Kidney (tissue), 14 donors: ENCODE data around the gene NAPSA. TPM values are rescaled to one million over a fixed set of nuclear protein-coding genes. Genes with fewer than 3 reads are reported as not detected.

Experiments used
- DNase-seq, 5 donors: peaks; one replicate each; pipeline ENCODE4 v3.0.0-alpha.2; 2013 to 2020
- FAIRE-seq: peaks from 2 replicates; lab custom pipeline; 2012; peaks lifted over from hg19 to GRCh38; lab: Jason Lieb, UNC
- H3K27ac ChIP-seq, 2 donors: one replicate each; pipeline ENCODE4 v1.7.0; 2013; ENCODE audit warnings: low read depth in 2 of 2, low read length in 2 of 2, inconsistent platforms in 1 of 2
- H3K27me3 ChIP-seq: one replicate; pipeline ENCODE4 v1.7.1; 2013; ENCODE audit warnings: low read length, inconsistent platforms; ENCODE audit not compliant: control insufficient read depth, insufficient read depth
- H3K36me3 ChIP-seq, 3 donors: one replicate each; pipeline versions ENCODE4 v1.7.0 to v1.7.1; 2013; ENCODE audit warnings: low read length in 3 of 3, control low read depth in 1 of 3, inconsistent platforms in 1 of 3; ENCODE audit not compliant: insufficient read depth in 3 of 3, control insufficient read depth in 2 of 3
- H3K4me1 ChIP-seq, 3 donors: one replicate each; pipeline versions ENCODE4 v1.7.0 to v1.7.1; 2013; ENCODE audit warnings: low read length in 3 of 3, inconsistent platforms in 1 of 3, low read depth in 1 of 3; ENCODE audit not compliant: control insufficient read depth in 2 of 3, insufficient read depth in 2 of 3
- H3K4me3 ChIP-seq, 3 donors: one replicate each; pipeline versions ENCODE4 v1.7.0 to v1.8.1; 2013; ENCODE audit warnings: low read length in 3 of 3, control low read depth in 1 of 3, inconsistent platforms in 1 of 3
- H3K9ac ChIP-seq, 3 donors: one replicate each; pipeline versions ENCODE4 v1.7.0 to v1.7.1; 2013; ENCODE audit warnings: low read length in 3 of 3, control low read depth in 1 of 3, inconsistent platforms in 1 of 3
- H3K9me3 ChIP-seq, 3 donors: one replicate each; pipeline versions ENCODE4 v1.7.0 to v1.7.1; 2013; ENCODE audit warnings: low read length in 3 of 3, control low read depth in 1 of 3, inconsistent platforms in 1 of 3; ENCODE audit not compliant: control insufficient read depth in 2 of 3, insufficient read depth in 1 of 3
- intact Hi-C: fragments of 100-400 bp; cut with DNase I; formaldehyde crosslinking; loops from one replicate; pipeline ENCODE4 v1.11.1; 2022
- polyA plus RNA-seq: library from polyadenylated mRNA; stranded (reverse); fragments of 350-450 nt; fragmentation: Illumina TruSeq; extraction: RNeasy Lipid Tissue Mini Kit (QIAGEN cat#74804); gene quantifications from one replicate; pipeline ENCODE4 v1.2.3, GENCODE V29; 2014; ENCODE audit warnings: low read depth, low replicate concordance; ENCODE audit not compliant: insufficient read depth
- total RNA-seq: library from RNA; stranded (reverse); fragmentation: NEBNext Ultra II Directional; extraction: Animal tissue kit (Norgen Biotek cat#: 25700); gene quantifications from one replicate; pipeline ENCODE4 v1.2.1, GENCODE V29; 2021
- TF ChIP-seq, protein P1 (sequence below): IDR thresholded peaks from 3 replicates; pipeline ENCODE4 v1.5.1; 2012; ENCODE audit warnings: mild to moderate bottlenecking, moderate library complexity, borderline replicate concordance; ENCODE audit not compliant: insufficient read depth; ENCODE audit errors: extremely low read depth
- donor health status: control.
- donor health status: control.
- donor health status: control.
- donor health status: control.
- donor health status: control.
- donor health status: DM: yes; HTN: yes; CAD: no.
- donor health status: Normal renal cell carcinoma (clear cell type).

NAPSA gene
- total and polyA plus RNA-seq, 2 donors from 2014 or later, result 217 to 268 TPM

GRCh38 chr19:50380137-50380536 is 14.7 kb upstream of the NAPSA start:
- Histone ChIP-seq H3K27me3 (no peaks in the 10 kb centered on the region), H3K9me3 (no peaks in the 10 kb centered on the region), H3K4me1 (peaks cover 0 to 10% (median 0%) of the 10 kb centered on the region in 3 donors), H3K36me3 (peaks cover 0 to 32% (median 18%) of the 10 kb centered on the region in 3 donors), H3K9ac (no peak overlapping the region), H3K27ac (no peak overlapping the region), H3K4me3 (no peak overlapping the region)
- FAIRE-seq, result no peak
- TF ChIP-seq, protein P1, sequence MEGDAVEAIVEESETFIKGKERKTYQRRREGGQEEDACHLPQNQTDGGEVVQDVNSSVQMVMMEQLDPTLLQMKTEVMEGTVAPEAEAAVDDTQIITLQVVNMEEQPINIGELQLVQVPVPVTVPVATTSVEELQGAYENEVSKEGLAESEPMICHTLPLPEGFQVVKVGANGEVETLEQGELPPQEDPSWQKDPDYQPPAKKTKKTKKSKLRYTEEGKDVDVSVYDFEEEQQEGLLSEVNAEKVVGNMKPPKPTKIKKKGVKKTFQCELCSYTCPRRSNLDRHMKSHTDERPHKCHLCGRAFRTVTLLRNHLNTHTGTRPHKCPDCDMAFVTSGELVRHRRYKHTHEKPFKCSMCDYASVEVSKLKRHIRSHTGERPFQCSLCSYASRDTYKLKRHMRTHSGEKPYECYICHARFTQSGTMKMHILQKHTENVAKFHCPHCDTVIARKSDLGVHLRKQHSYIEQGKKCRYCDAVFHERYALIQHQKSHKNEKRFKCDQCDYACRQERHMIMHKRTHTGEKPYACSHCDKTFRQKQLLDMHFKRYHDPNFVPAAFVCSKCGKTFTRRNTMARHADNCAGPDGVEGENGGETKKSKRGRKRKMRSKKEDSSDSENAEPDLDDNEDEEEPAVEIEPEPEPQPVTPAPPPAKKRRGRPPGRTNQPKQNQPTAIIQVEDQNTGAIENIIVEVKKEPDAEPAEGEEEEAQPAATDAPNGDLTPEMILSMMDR, result no peak
- intact Hi-C loops, result no loop called here
- peak in 1 of 5 donors; percentile 35 for DNase-seq

GRCh38 chr19:50379602-50380001 is 14.2 kb upstream of the NAPSA start:
- no peaks in the 10 kb centered on the region for H3K9me3 ChIP-seq
- H3K36me3 ChIP-seq, result peaks cover 0 to 32% (median 18%) of the 10 kb centered on the region in 3 donors
- no peak overlapping the region for H3K27ac ChIP-seq
- TF ChIP-seq, protein P1, result no peak
- intact Hi-C loops, result no loop called here
- DNase-seq, result peak in 1 of 5 donors; percentile 34
- H3K27me3 ChIP-seq, result no peaks in the 10 kb centered on the region
- peaks cover 0 to 4% (median 0%) of the 10 kb centered on the region in 3 donors for H3K4me1 ChIP-seq
- no peak overlapping the region for H3K9ac ChIP-seq
- no peak overlapping the region for H3K4me3 ChIP-seq
- no peak for FAIRE-seq

GRCh38 chr19:50378863-50379236 is 13.4 kb upstream of the NAPSA start:
- FAIRE-seq (no peak), DNase-seq (peak in 1 of 5 donors; percentile 42)
- no peak overlapping the region for H3K27ac ChIP-seq
- intact Hi-C loops, result no loop called here
- H3K36me3 ChIP-seq, result peaks cover 0 to 32% (median 18%) of the 10 kb centered on the region in 3 donors
- no peaks in the 10 kb centered on the region for H3K27me3 ChIP-seq
- no peaks in the 10 kb centered on the region for H3K9me3 ChIP-seq
- no peak overlapping the region for H3K4me3 ChIP-seq
- no peak overlapping the region for H3K9ac ChIP-seq
- TF ChIP-seq, protein P1, result no peak
- peaks cover 0 to 4% (median 0%) of the 10 kb centered on the region in 3 donors for H3K4me1 ChIP-seq
